Stomach smooth muscle (tissue), 2 donors: Measurements from ENCODE around the gene COPS6.

Experiments
- H3K27ac ChIP-seq: one replicate; pipeline ENCODE4 v1.7.0; 2013; ENCODE audit warnings: mild to moderate bottlenecking, low read length, inconsistent platforms
- H3K27me3 ChIP-seq, 2 donors: one replicate each; pipeline ENCODE4 v1.7.0; 2013; ENCODE audit warnings: low read length in 2 of 2; ENCODE audit not compliant: insufficient read depth in 2 of 2, control insufficient read depth in 1 of 2
- H3K36me3 ChIP-seq, 2 donors: one replicate each; pipeline ENCODE4 v1.7.0; 2013; ENCODE audit warnings: low read length in 2 of 2; ENCODE audit not compliant: control insufficient read depth in 2 of 2, insufficient read depth in 2 of 2
- H3K4me1 ChIP-seq: one replicate; pipeline ENCODE4 v1.7.0; 2013; ENCODE audit warnings: low read length; ENCODE audit not compliant: control insufficient read depth, insufficient read depth
- H3K4me3 ChIP-seq, 2 donors: one replicate each; pipeline ENCODE4 v1.7.0; 2013; ENCODE audit warnings: low read length in 2 of 2
- H3K9ac ChIP-seq, 2 donors: one replicate each; pipeline ENCODE4 v1.7.0; 2013; ENCODE audit warnings: low read length in 2 of 2, mild to moderate bottlenecking in 1 of 2
- H3K9me3 ChIP-seq, 2 donors: one replicate each; pipeline ENCODE4 v1.7.0; 2013; ENCODE audit warnings: low read length in 2 of 2; ENCODE audit not compliant: control insufficient read depth in 2 of 2
- donor health status: healthy.
- donor health status: Pancreatic carcinoma.

COPS6 gene

DNA sequence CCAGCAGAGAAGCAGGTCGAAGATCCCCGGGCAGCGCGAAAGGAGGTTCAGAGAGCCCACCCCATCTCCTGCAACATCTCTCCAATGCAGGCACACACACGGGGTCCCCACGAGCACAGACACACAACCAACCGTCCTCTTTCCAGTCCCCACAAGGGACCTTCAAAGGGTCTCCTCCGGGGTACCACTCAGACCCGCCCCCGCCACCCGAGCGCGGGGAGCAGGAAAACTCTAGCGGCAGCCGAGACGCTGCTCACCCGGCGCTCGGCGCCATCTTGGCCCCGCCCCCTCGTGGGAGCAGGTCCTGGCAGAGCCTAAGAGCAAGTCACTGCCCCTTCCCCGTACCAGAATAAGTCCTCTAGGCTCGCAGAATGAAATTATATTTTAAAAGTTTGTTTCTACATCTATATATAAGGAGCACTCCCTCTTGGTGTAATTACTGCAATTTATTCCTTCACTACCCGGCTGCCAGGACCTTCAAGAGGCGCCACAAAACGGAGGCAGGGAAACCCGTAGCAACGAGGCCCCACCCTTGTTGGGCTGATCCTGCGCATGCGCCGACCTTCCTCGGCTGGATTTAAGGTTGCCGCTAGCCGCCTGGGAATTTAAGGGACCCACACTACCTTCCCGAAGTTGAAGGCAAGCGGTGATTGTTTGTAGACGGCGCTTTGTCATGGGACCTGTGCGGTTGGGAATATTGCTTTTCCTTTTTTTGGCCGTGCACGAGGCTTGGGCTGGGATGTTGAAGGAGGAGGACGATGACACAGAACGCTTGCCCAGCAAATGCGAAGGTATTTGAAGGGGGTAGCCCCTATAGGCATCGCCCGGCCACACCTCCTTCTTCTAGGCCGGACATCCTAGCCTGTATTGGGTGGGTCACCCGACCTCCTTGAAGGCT lies 30.6 kb downstream of the COPS6 start, which contains the start of the genes CNPY4 and TAF6:
Gene CNPY4 (plus strand): TSS at position 563 of the 898 bp plus-strand sequence. CDS start 111 bp downstream, at position 674.
Gene TAF6 (minus strand): TSS at position 287 of the 898 bp plus-strand sequence. CDS start 5,149 bp downstream, outside the sequence.
- H3K9ac ChIP-seq = peak within 1 kb of the TSS; percentile 75 to 86
- no peaks in the 10 kb centered on the region for H3K27me3 ChIP-seq
- peak within 1 kb of the TSS; percentile 82 for H3K27ac ChIP-seq
- H3K36me3 ChIP-seq = peaks cover 2 to 3% of the 10 kb centered on the region in 2 donors
- H3K9me3 ChIP-seq = no peaks in the 10 kb centered on the region
- H3K4me1 ChIP-seq = peaks cover 24% of the 10 kb centered on the region
- peak within 1 kb of the TSS; percentile 84 to 97 for H3K4me3 ChIP-seq

DNA sequence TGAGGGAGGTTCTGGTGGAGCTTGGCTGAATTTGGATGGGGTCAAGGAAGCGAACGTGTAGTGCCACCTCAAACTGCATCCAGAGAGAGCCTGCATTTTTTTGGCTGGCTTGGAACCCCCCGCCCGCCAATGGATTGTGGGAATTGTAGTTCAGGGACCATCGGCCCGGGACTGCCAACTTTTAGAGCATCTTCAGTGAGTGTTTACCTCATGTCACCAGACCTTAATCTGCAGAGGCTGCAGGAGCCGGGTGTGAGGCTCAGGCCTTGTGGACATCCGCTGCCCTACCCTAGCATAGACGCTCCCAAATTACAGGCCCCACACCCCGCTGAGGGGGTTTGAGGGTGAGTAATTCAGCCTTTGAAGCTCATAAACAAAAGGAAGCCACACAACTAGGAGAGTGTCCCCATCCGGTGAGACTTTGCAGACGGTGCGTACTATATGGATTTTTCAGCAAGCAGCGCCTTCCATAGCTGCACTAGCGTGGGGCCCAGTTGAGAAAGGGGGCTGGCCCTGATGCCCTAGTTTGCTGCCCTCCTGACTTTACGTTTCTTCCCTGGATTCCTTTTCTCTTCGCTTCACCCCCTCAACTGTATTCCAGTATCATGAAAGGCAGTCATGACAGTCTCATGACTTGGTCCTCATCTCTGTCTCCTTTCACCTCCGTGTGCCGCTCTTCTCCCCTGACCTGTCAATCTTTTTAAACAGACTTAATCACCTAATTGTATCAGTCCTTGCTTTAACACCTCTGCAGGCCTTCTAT lies 31.4 kb downstream of the COPS6 start:
- no peaks in the 10 kb centered on the region for H3K27me3 ChIP-seq
- peaks cover 2 to 7% of the 10 kb centered on the region in 2 donors for H3K36me3 ChIP-seq
- peaks cover 24% of the 10 kb centered on the region for H3K4me1 ChIP-seq
- no peaks in the 10 kb centered on the region for H3K9me3 ChIP-seq
- H3K9ac ChIP-seq = peak overlapping the region; percentile 75 to 80
- H3K4me3 ChIP-seq = peak overlapping the region; percentile 84 to 97
- H3K27ac ChIP-seq = peak overlapping the region; percentile 82

DNA sequence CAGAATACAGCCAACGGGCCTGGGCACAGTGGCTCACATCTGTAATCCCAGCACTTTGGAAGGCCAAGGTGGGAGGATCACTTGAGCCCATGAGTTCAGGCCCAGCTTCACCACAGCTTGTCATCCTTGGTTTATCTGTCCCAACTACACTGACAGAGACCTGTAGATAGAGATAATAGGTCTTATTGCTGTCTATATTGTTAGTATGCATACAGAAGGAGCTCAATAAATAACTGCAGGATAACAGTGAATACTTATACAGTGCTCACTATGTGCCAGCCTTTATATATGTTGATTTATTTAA lies 31.9 kb downstream of the COPS6 start:
- Histone ChIP-seq H3K36me3 (peaks cover 2 to 7% of the 10 kb centered on the region in 2 donors), H3K9ac (peak overlapping the region in 1 of 2 donors; percentile 21), H3K9me3 (no peaks in the 10 kb centered on the region), H3K27me3 (no peaks in the 10 kb centered on the region), H3K4me3 (peak overlapping the region; percentile 84 to 97), H3K27ac (peak overlapping the region; percentile 82), H3K4me1 (peaks cover 28% of the 10 kb centered on the region)

DNA sequence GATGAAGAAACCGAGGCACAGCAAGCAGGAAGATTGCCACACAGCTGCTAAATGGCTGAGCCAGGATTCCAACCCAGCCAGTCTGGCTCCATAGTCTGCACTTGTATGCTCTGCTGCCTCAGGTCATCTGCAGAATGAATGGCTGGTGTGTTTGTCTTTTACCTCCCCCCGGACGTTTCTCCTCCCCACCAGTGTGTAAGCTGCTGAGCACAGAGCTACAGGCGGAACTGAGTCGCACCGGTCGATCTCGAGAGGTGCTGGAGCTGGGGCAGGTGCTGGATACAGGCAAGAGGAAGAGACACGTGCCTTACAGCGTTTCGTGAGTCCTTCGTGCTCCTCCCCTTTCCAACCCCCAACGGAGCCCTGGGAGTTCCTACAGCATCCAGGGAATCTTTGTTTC lies 33.3 kb downstream of the COPS6 start:
- no peak overlapping the region for H3K27ac ChIP-seq
- no peaks in the 10 kb centered on the region for H3K9me3 ChIP-seq
- no peak overlapping the region for H3K4me3 ChIP-seq
- H3K9ac ChIP-seq = no peak overlapping the region
- H3K36me3 ChIP-seq = peaks cover 2 to 7% of the 10 kb centered on the region in 2 donors
- H3K4me1 ChIP-seq = peaks cover 36% of the 10 kb centered on the region
- H3K27me3 ChIP-seq = no peaks in the 10 kb centered on the region

DNA sequence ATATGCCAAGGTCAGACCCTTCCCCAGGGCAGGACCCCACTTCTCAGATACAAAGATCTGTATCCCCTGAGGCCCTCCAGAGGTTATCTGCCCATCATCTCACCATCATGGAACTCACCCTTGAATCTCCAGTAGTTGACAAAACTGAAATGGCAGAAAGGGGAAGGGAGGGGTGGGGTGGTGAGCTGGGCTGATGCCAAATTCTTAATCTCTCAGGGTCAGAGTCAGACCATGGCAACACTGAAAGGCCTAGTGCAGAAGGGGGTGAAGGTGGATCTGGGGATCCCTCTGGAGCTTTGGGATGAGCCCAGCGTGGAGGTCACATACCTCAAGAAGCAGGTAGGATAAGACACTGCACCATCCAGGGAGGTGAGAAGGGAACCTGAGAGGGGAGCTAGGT lies 33.8 kb downstream of the COPS6 start:
- H3K27me3 ChIP-seq = no peaks in the 10 kb centered on the region
- H3K27ac ChIP-seq = no peak overlapping the region
- peaks cover 40% of the 10 kb centered on the region for H3K4me1 ChIP-seq
- peaks cover 2 to 7% of the 10 kb centered on the region in 2 donors for H3K36me3 ChIP-seq
- H3K9ac ChIP-seq = no peak overlapping the region
- H3K4me3 ChIP-seq = no peak overlapping the region
- H3K9me3 ChIP-seq = no peaks in the 10 kb centered on the region

DNA sequence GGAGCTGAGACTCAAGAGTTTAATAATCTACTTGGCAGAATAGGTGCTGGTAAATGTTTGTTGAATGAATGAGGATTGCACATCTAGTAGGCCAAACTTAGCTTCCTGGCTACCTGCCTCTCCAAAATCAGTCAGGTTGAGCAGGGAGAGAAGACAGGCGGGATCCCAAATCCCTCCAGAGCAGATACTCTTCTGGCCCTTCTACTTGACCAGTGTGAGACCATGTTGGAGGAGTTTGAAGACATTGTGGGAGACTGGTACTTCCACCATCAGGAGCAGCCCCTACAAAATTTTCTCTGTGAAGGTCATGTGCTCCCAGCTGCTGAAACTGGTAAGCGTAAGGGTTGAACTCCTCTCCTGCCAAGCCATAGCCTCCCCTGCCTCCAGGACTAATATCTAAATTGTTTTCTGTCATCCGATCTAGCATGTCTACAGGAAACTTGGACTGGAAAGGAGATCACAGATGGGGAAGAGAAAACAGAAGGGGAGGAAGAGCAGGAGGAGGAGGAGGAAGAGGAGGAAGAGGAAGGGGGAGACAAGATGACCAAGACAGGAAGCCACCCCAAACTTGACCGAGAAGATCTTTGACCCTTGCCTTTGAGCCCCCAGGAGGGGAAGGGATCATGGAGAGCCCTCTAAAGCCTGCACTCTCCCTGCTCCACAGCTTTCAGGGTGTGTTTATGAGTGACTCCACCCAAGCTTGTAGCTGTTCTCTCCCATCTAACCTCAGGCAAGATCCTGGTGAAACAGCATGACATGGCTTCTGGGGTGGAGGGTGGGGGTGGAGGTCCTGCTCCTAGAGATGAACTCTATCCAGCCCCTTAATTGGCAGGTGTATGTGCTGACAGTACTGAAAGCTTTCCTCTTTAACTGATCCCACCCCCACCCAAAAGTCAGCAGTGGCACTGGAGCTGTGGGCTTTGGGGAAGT lies 35.8 kb downstream of the COPS6 start:
- Histone ChIP-seq H3K4me1 (peaks cover 41% of the 10 kb centered on the region), H3K36me3 (peaks cover 2 to 7% of the 10 kb centered on the region in 2 donors), H3K9ac (no peak overlapping the region), H3K27ac (no peak overlapping the region), H3K27me3 (no peaks in the 10 kb centered on the region), H3K4me3 (no peak overlapping the region), H3K9me3 (no peaks in the 10 kb centered on the region)

DNA sequence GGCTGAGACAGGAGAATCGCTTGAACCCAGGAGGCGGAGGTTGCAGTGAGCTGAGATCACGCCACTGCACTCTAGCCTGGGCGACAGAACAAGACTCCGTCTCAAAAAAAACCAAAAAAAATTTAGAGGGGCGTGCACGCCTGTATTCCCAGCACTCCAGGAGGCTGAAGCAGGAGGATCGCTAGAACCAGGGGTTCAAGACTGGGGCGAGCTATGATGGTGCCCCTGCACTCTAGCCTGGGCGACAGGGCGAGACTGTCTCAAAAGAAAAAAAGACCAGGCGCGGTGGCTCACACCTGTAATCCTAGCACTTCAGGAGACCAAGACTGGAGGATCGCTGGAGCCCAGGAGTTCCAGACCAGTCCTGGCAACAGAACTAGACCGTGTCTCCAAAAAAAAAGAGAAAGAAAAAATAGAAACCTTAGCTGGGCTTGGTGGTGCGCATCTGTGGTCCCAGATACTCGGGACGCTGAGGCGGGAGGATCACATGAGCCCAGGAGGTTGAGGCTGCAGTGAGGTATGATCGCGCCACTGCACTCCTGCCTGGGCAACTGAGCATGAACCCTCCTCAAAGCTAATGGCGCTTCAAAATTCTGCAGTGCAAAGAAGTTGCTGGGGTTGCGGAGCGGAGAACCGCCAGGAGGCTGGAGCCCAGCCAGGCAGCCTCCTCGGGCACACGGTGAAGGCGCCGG lies 37.6 kb downstream of the COPS6 start:
- no peaks in the 10 kb centered on the region for H3K9me3 ChIP-seq
- H3K27ac ChIP-seq = peak overlapping the region; percentile 97
- no peaks in the 10 kb centered on the region for H3K27me3 ChIP-seq
- H3K4me3 ChIP-seq = peak overlapping the region; percentile 94 to 96
- peaks cover 36% of the 10 kb centered on the region for H3K4me1 ChIP-seq
- peaks cover 2 to 7% of the 10 kb centered on the region in 2 donors for H3K36me3 ChIP-seq
- H3K9ac ChIP-seq = peak overlapping the region; percentile 95 to 97

DNA sequence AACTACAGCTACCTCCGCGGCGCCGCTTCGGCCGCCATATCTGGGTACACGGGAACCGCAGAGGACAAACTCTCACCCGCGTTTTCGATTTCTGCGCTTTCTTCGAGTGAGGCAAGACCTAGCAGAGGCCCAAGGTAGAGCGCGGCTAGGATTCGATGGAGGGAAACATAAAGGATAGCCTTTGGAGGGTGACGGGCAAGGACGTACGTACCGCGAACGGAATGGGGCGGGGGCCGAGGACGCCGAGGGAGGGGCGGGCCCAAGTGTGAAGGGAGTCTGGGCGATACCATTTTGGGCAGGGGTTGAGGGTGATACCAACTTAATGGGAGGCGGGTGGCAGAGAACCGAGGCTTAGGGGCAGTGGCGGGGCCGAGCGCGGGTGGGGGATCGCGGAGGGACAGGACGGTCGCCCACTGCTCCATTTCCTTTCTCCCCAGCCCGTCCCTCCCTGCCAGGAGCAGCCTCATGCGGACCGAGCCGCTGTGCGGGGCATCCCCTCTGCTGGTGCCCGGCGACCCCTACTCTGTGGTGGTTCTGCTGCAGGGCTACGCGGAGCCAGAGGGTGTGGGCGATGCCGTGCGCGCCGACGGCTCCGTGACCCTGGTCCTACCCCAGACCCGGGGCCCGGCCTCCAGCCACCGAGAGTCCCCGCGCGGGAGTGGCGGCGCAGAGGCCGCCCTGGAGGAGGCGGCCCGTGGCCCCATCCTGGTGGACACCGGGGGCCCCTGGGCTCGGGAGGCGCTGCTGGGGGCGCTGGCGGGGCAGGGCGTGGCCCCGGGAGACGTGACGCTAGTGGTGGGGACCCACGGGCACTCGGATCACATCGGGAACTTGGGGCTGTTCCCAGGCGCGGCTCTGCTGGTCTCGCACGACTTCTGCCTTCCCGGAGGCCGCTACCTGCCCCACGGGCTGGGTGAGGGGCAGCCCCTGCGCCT lies 38.4 kb downstream of the COPS6 start, which contains the start of gene MBLAC1:
Gene MBLAC1 (plus strand): TSS at position 37 of the 935 bp plus-strand sequence. CDS start 429 bp downstream, at position 466.
- Histone ChIP-seq H3K4me3 (peak within 1 kb of the TSS; percentile 94 to 96), H3K4me1 (peaks cover 32% of the 10 kb centered on the region), H3K27me3 (no peaks in the 10 kb centered on the region), H3K9ac (peak within 1 kb of the TSS; percentile 95 to 97), H3K9me3 (no peaks in the 10 kb centered on the region), H3K36me3 (peaks cover 2 to 7% of the 10 kb centered on the region in 2 donors), H3K27ac (peak within 1 kb of the TSS; percentile 97)
